ENCODE results near the gene ANKRD2.

Gene ANKRD2

DNA sequence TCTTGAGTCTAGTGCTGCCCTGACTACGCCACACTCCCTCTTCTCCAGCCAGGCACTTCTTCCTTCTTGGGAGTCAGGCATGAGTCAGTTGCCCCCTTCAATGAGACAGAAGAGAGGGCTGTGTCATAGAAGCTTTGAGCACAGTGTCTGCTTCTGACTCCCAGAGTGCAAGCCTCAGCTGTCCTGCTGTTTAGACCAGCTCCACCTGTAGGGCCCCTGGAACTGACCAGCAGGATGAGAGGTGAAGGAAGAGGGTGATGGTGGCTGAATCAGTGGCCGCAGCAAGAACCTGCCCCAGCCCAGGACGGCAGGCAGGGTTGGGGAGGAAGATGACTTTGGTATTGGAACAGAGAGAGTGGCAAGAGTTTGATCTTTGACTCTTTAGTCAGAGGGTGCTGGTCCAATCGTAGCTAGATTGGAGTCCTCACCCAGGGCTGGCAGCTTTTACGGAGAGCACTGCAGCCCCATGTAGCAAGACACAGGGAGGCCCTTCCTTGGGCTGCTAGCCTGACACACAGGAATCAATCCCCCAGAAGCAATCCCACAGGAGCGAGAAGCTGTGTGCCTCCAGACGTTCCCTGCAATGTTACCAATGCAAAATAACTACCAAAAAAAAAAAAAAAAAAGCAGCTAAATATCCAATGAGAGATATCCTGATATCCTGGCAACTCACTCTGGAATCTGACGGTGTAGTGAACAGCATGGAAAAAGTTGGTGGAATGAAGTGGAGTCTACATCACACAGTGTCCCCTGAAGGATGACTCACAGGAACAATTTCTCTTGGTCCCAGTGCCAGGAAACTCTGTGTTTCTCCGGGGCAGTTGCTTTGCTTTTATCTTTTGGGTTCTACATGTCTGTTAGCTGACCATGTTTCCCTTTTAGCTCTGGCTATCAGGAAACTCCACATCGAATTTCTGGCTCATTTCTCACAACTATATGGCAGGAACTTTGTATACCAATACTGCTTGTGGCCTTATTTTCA lies 23.8 kb downstream of the ANKRD2 start:
- DNase-seq (ENCODE audit: low read depth in 2 of 3, low spot score in 1 of 3): no peak

DNA sequence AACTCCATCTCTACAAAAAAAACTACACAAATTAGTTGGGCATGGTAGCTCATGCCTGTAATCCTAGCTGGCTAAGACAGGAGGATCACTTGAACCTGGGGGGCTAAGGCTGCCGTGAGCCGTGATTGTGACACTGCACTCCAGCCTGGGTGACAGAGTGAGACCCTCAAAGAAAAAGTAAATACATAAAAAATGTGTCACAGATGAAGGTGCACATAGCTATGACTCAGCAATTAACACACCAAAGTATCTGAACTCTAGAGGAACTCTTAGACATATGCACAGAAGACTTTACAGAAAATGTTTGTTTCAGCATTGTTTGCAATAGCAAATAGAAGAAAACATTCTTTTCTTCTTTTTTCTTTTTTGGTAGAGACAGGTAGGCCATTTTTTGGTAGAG lies 25.2 kb downstream of the ANKRD2 start:
- no peak for DNase-seq (ENCODE audit: low read depth in 2 of 3, low spot score in 1 of 3)

DNA sequence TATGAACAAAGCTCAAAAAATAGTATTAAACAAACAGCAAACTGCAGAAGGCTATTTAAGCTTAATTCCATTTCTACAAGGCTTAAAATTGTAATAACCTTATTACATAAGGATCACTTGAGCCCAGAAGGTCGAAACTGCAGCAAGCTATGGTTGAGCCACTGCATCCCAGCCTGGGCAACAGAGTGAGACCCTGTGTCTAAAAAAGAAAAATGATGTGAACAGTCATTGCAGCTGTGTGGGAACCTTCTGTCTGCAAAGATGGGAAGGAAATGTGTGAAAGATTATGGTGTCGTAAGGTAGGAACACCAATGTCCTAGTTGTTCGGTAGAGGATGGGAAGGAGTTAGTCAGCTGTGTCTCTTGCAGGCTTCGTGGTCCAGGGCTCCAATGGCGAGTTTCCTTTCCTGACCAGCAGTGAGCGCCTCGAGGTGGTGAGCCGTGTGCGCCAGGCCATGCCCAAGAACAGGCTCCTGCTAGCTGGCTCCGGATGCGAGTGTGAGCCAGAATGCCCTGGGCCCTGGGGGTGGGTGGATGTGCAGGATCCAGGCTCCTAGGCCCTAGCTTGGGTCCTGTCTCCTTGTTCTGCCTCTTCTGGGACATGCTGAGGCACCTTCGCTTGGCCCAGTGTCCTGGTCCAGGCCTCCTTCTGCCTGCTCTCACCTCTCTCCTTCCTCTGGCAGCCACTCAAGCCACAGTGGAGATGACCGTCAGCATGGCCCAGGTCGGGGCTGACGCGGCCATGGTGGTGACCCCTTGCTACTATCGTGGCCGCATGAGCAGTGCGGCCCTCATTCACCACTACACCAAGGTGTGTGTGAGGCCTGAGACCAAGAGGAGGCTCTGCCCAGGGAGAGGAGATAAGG lies 26.1 kb downstream of the ANKRD2 start:
- no peak for DNase-seq (ENCODE audit: low read depth in 2 of 3, low spot score in 1 of 3)

DNA sequence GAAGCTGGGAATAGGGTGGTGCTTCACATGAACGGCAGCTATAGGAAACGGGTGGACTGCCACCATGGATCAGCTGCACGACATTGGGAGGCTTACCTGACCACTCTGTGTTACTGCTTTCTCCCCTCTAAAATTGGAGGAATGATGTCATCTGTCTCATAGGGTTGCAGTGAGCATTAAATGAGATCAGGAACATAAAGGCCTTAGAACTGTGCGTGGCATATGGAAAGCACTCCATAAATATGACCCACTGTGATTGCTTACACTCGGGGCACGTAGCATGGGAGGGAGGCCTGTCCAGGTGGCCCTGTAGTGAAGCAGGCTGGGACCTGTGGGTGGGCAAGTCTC lies 26.7 kb downstream of the ANKRD2 start:
- DNase-seq (ENCODE audit: low read depth in 2 of 3, low spot score in 1 of 3): no peak

DNA sequence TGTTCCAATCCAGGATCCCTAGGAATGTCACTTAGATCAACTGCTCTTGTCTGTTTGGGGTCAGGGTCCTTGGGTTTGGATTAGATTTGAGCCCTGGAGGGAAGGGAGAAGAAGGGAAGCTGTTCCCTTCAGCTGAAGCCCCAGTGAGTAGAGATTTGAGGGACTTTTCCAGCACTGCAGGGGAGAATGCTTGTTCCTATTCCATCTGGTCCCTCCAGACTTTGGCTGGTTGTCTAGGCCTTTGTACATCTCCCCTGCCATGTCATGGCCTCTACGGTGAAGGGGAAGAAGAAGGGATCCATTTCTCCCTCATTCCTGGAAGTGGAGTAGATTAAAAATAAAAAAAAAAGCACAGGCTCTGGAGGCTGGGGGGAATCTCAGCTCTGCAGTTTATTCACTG lies 28.0 kb downstream of the ANKRD2 start:
- no peak for DNase-seq (ENCODE audit: low read depth in 2 of 3, low spot score in 1 of 3)

DNA sequence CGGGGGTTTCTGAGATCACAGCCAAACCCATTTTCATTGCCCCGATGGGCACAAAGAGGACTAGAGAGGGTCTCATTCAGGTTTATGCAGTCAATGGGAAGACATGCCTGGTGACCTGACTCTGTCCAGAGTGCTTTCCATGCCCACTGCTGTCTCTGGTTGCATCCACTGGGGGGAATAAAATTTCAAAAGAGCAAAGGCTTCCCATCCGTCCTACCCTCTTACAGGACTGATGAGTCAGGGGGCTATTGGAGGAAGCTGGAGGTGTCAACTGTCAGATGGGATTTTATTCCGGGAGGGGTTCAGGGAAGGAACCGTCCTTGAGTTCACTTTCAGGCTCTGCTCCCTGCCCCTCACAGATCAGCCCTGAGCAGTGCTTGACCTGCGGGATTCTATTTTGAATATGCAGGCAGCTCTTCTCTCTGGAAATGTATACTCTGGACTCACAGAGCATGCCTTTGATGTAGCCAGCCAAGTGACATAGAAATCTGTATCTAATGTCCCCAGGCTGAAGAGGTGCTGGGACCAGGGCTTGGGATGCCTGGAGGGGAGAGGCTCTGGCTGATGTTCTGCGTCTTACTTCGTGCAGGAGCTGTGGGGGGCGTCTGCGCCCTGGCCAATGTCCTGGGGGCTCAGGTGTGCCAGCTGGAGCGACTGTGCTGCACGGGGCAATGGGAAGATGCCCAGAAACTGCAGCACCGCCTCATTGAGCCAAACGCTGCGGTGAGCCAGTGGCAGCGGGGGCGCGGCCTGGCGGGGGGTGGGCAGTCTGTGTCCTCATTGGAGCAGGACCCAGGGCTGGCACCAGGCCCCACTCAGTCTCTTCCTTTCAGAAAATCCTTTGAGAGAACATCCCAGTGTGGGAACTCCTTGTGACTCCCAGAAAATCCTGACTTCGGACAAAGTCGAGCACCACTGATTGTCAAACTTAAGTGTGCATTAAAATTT lies 29.0 kb downstream of the ANKRD2 start:
- DNase-seq (ENCODE audit: low read depth in 2 of 3, low spot score in 1 of 3): no peak

DNA sequence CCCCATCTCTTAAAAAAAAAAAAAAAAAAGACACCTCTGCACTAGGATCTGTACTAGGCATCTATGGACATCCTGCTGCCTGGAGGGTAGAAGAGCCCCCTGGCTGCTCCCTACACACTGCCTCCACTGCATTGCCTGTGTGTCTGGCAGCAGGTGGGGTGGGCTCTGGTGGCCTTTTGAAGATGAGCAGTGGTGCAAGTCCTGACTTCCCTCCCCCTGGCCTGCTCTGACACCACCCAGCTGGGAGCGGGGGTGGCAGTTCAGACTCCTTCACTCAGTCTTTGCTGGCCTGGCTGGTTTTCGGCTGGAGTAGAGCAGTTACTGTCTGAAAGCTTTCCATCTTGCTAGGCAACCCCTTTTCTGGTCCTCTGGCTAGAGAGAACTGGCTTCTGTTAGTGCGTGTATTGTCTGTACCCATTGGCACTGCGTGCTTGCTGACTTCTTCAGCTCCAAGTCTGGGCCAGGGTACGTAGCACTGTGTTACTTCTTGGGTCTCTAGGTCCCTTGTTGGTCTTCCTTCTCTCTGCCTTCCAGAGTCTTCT lies 34.6 kb downstream of the ANKRD2 start:
- DNase-seq (ENCODE audit: low read depth in 2 of 3, low spot score in 1 of 3): no peak

DNA sequence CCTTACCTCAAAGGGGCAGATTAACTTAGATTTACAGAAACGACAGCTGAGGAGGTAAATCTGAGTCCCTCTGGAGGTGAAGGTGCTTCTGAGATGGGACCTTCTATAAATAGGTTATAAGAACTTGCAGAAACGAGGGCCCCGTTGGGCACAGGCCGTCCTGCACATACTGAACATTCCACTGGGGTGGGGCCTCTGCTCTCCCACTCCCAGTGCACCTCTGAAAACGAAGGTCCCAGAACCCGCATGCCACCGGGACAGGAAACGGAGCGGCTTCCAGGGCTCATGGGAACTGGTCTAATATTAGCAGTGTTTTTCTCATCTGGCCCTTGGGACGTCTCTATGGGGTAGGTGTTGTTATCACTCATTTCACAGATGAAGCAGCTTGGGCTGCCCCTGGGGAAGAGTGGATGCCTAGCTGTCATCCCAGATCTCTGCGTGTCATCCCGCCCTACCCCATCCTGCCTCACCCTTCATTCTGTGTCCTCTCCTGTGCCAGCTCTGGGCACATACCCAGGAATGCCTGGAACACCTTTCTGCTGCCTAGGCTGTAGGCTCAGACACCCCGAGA lies 36.5 kb downstream of the ANKRD2 start:
- DNase-seq (ENCODE audit: low read depth in 2 of 3, low spot score in 1 of 3): no peak

DNA sequence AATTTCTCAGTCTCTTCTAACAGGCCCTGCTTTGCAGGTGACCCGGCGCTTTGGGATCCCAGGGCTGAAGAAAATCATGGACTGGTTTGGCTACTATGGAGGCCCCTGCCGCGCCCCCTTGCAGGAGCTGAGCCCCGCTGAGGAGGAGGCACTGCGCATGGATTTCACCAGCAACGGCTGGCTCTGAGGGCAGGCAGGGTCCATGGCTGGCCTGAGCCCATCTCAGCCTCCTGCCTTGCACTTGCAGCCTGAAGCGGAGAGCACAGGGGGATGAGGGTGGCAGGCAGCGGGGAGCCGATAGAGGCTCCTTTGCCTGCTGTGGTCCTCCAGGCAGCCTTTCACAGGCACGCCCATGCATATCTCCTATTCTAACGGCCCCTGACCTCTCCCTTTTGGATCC lies 38.9 kb downstream of the ANKRD2 start:
- no peak for DNase-seq (ENCODE audit: low read depth in 2 of 3, low spot score in 1 of 3)

DNA sequence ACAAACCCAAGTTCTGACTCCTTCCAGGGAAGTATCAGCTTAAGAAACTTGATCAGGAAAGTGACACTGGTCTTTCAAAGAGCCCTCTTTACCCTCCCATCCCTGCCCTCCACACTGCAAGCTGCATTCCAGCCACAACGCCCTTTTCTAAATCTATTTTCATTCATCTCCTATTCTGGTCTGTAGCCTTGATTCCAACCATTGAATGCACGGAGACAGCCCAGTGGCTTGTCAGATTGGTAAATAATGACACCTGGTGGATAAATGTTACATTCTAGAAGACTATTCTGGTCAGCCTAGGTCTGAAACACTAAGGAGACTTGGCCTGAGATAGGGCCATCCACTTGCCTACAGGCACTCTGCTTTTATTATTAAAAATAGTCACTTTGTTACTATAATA lies 39.8 kb downstream of the ANKRD2 start:
- no peak for DNase-seq (ENCODE audit: low read depth in 2 of 3, low spot score in 1 of 3)

DNA sequence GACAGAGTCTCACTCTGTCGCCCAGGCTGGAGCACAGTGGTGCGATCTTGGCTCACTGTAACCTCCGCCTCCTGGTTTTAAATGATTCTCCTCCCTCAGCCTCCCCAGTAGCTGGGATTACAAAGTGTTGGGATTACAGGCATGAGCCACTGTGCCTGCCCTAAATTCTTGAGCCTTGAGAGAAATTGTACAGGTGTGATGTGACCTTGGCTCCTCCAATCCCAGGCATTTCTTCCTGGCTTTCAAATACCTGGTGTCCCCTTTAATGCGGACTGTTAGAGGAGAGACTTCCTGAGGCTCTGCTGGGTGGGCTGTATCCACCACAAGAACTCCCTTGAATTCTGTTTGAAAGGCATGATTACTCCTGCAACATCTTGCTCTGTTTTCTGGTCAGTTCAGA lies 45.7 kb downstream of the ANKRD2 start:
- no peak for DNase-seq (ENCODE audit: low read depth in 2 of 3, low spot score in 1 of 3)

DNA sequence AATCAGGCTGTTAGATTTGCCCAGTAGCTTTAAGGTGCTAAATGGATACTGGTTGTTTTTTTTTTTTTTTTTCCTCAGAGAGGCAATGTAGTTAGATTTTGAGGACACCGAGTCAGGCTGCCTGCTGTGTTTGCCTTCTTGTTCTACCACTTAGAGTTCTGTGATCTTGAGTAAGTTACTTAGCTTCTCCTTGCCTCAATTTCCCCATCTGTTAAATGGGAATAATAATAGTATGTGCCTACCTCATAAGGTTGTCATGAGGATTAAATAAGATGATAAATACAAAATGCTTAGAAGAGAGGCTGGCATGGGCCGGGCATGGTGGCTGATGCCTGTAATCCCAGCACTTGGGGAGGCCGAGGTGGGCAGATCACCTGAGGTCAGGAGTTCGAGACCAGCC lies 46.2 kb downstream of the ANKRD2 start:
- no peak for DNase-seq (ENCODE audit: low read depth in 2 of 3, low spot score in 1 of 3)

DNA sequence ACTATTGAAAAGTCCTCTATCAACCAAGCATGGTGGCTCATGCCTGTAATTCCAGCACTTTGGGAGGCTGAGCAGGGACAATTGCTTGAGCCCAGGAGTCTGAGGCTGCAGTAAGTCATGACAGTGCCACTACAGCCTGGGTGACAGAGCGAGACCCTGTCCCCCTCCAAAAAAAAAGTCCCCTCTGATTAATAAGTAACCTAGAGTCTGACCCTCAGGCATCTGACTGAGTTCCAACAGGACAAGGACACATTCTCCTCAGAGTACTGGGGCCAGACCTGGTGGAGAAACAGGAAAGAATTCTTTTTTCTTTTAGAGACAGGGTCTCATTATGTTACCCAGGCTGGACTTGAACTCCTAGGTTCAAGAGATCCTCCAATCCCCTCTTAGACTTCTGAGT lies 50.7 kb downstream of the ANKRD2 start:
- no peak for DNase-seq (ENCODE audit: low read depth in 2 of 3, low spot score in 1 of 3)

DNA sequence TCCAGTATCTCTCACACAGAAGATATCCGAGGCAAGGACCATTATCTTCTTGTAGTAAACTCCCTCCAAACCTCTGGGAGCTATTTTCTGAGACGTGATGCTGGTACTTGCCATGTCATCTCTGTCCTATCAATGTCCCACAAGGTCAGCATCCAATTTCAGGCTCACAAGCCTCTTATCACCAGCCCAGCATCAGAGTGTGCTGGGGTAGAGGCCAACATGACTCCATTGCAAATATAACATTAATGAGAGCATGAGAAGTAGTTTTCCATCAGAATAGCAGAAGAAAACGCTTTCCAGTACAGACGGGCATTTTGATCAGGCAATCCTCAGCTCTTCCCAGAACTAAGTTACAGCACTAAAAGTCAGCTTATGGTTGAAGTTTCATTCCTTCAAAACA lies 55.2 kb downstream of the ANKRD2 start:
- DNase-seq (ENCODE audit: low read depth in 2 of 3, low spot score in 1 of 3): no peak

DNA sequence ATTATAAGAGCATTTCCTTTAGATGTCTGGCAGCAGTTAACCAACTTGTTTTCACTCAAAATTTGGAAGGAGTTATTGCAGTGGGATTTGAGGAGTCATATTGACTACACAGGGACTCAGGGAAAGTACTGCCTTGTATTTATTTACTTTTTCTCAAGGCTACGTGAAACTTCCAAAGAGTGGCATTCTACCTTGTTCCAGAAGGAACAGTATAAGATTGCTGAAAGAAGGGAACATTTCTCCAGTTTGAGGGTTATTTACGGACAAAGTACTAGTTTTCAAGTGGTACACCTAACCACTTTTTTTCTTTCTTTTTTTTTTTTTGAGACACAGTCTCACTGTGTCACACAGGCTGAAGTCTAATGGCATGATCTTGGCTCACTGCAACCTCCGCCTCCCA lies 55.6 kb downstream of the ANKRD2 start:
- no peak for DNase-seq (ENCODE audit: low read depth in 2 of 3, low spot score in 1 of 3)

DNA sequence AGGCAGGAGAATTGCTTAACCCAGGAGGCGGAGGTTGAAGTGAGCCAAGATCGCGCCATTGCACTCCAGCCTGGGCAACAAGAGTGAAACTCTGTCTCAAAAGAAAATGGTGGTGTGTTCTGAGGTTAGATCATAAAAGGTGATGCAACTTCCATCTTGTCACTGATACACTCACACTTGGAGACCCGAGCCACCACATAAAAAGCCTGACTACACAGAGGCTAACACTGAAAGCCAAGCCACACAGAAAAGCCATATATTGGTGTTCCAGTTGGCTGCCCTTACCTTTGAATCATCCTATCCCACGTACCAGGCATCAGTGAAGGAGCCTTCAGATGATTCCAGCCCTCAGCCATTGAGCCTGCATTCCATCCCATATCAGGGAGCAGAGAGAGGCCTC lies 56.7 kb downstream of the ANKRD2 start:
- DNase-seq (ENCODE audit: low read depth in 2 of 3, low spot score in 1 of 3): no peak

DNA sequence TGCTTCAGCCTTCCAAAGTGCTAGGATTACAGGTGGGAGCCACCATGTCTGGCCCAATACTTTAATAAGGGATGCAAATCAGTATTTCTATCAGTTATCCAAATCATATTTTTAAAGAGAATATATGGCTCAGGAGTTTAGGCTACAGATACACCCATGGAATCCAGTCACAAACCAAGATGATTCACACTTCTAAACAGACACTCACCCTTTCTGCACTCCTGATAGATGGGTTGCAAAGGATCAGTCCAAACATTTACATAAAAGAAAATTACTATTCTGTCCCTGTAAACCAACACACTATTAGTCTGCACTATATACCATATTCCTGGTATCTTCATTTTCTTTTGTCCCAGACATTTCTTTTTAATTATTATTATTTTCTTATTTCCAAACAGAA lies 58.5 kb downstream of the ANKRD2 start:
- no peak for DNase-seq (ENCODE audit: low read depth in 2 of 3, low spot score in 1 of 3)

DNA sequence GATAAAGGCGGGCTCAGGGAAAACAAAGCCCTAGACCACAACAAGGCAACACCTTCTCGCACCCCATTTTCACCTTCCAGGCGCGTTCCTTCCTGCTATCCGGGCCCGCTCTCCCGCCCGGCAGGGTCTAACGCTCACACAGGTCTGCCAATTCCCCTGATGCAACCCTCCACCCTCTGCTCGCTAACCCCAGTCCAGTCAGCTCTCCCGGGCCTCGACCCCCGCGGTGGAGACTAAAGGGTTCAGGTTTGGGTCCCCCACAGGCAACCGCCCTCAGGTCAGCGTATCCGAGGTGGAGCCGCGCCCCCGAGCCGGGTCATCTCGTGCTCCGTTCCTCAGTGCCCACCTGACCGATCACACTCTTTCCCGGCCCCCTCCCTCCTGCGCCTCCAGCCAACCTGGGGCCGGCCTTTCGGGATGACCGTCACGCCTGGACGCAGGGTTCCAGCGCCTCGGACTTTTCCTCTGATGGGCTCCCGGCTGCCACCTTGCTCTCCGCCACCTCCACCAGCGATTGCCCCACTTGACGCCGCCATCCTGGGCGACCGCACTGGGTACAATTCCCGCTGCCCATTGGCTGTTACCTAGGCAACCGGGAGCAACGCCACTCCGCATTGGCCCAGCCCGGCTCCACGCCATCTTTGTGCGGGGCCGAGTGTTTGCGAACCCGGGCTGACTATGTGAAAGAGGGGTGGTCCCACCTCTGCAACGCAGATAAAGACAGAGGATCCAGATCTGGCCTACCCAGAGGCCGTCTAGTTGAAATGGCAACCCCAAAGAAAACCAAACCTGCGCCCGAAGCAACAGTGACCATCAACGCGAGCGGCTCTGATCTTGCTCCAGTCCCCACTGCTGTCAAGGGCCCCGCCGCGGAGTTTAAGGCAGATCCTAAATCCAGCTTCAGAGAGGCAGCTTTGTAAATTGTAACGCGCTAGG lies 60.6 kb downstream of the ANKRD2 start, which contains the start of gene MORN4:
Gene MORN4, minus strand, starts transcription at position 552 of the 936 bp plus-strand sequence. CDS start 13,847 bp downstream, outside the sequence.
- DNase-seq (ENCODE audit: low read depth in 2 of 3, low spot score in 1 of 3): peak; percentile 84 to 88 (median 86)
